Stomach (tissue), 4 donors: ENCODE results near the gene GABRD.

Source experiments
- EP300 ChIP-seq: sonication (generic); formaldehyde crosslinking; IDR thresholded peaks from one replicate; pipeline ENCODE4 v1.6.1; 2017; ENCODE audit warnings: antibody characterized with exemption
- POLR2A ChIP-seq, 4 donors: fragments of 450-650 bp; IDR thresholded peaks; one replicate each; pipeline ENCODE4 v1.6.1; 2016; ENCODE audit warnings: antibody characterized with exemption in 4 of 4, control low read depth in 2 of 4, mild to moderate bottlenecking in 1 of 4, moderate library complexity in 1 of 4
- TF ChIP-seq, protein P1 (sequence below), 7 experiments: fragments of 450-650 bp in 4 of 7; fragments of 200-600 bp in 3 of 7; sonication (generic) in 3 of 7; IDR thresholded peaks; one replicate each; pipeline ENCODE4 v1.5.1; 2016 to 2019; ENCODE audit warnings: antibody characterized with exemption in 7 of 7, control low read depth in 2 of 7, mild to moderate bottlenecking in 1 of 7

DNA sequence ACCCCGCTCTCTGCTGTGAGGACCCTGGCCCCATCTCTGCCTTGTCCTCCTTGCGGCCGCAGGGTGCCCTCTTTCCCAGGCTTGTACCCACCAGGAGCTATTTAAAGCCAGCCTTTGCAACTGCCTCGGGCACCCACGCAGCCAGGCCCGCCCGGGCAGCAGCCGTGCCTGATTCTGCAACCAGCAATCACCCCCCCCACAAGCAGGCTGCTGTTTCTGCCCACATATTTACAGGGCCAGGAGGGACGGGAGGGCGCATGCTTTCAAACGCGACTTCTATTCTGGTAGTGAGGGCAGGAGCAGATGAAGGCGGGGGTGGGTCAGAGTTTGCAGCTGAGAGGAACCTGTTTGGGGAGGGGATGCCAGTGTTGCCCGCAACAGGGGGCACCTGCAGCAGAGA, 13.6 kb downstream of the GABRD start:
- TF ChIP-seq, protein P1, sequence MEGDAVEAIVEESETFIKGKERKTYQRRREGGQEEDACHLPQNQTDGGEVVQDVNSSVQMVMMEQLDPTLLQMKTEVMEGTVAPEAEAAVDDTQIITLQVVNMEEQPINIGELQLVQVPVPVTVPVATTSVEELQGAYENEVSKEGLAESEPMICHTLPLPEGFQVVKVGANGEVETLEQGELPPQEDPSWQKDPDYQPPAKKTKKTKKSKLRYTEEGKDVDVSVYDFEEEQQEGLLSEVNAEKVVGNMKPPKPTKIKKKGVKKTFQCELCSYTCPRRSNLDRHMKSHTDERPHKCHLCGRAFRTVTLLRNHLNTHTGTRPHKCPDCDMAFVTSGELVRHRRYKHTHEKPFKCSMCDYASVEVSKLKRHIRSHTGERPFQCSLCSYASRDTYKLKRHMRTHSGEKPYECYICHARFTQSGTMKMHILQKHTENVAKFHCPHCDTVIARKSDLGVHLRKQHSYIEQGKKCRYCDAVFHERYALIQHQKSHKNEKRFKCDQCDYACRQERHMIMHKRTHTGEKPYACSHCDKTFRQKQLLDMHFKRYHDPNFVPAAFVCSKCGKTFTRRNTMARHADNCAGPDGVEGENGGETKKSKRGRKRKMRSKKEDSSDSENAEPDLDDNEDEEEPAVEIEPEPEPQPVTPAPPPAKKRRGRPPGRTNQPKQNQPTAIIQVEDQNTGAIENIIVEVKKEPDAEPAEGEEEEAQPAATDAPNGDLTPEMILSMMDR (IDR thresholded peaks at IDR 0.05) = no peak
- no peak for TF ChIP-seq EP300
- no peak for TF ChIP-seq POLR2A (IDR thresholded peaks at IDR 0.05)
